Ishikawa (cell line): ENCODE measurements around the gene CNOT1.

Source experiments
- CEBPB ChIP-seq: IDR thresholded peaks from 2 replicates; pipeline ENCODE4 v1.6.1; 2012
- CREB1 ChIP-seq: IDR thresholded peaks from 2 replicates; pipeline ENCODE4 v1.6.1; 2012; ENCODE audit warnings: low read depth
- EGR1 ChIP-seq: IDR thresholded peaks from 2 replicates; pipeline ENCODE4 v1.6.1; 2012
- EP300 ChIP-seq: IDR thresholded peaks from 2 replicates; pipeline ENCODE4 v1.6.1; 2012; ENCODE audit warnings: borderline replicate concordance
- FOXM1 ChIP-seq: IDR thresholded peaks from 2 replicates; pipeline ENCODE4 v1.6.1; 2012; ENCODE audit warnings: low read depth, borderline replicate concordance
- NFIC ChIP-seq: IDR thresholded peaks from 2 replicates; pipeline ENCODE4 v1.6.1; 2012
- RAD21 ChIP-seq: IDR thresholded peaks from 2 replicates; pipeline ENCODE4 v1.6.1; 2012; ENCODE audit warnings: low read depth
- TAF1 ChIP-seq: IDR thresholded peaks from 2 replicates; pipeline ENCODE4 v1.6.1; 2012; ENCODE audit warnings: low read depth, mild to moderate bottlenecking
- TCF12 ChIP-seq: IDR thresholded peaks from 2 replicates; pipeline ENCODE4 v1.6.1; 2012; ENCODE audit warnings: low read depth
- TEAD4 ChIP-seq: IDR thresholded peaks from 2 replicates; pipeline ENCODE4 v1.6.1; 2012
- YY1 ChIP-seq: IDR thresholded peaks from 2 replicates; pipeline ENCODE4 v1.6.1; 2012; ENCODE audit warnings: low read depth
- ZBTB7A ChIP-seq: IDR thresholded peaks from 2 replicates; pipeline ENCODE4 v1.6.1; 2012; ENCODE audit warnings: low read depth
- TF ChIP-seq, protein P1 (sequence below): IDR thresholded peaks from 2 replicates; pipeline ENCODE4 v1.6.1; 2012
- TF ChIP-seq, protein P2 (sequence below): IDR thresholded peaks from 2 replicates; pipeline ENCODE4 v1.6.1; 2012
- TF ChIP-seq, protein P3 (sequence below): IDR thresholded peaks from 2 replicates; pipeline ENCODE4 v1.6.1; 2012; ENCODE audit warnings: low read depth, mild to moderate bottlenecking

The CNOT1 gene

DNA sequence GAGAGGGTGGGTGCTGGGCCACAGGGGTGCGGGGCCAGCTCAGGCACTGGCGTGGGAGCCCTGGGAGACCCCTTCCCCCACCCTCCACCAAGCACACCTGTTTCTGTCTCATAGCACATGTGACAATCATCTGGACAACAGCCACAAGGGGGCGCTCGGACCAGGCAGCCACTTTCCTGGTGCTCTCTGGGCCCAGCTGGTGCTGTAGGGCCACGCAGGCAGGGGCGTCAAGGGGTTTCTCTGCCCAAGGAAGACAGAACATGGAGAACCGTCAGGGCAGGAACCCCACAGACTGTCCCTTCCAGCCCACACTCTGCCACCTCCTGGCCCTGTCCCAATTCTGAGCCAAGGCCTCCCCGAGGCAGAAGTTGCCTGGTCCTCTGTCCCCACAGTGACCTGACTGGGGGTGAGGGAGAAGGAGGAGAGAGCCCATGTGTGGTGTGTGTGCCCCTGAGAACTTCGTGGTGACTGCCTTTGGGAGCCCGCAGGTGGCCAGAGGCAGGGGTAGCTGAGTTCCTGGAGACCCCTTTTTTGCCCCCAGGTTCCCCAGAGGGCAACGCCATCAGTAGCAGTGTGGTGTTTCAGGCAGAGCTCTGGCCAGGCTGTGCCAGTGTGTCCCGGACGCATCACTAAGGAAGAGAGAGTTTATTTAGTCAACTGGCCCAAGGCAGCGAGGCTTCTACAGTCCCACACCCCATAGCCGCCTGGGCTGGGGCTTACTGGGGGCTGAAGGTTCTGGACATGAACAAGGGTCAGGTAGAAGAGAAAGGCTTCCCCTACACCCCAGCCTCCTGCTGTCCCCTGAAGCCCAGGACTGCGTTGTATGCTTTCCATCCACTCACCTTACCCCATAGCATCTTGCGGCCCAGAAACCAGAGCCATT, 117.5 kb downstream of the CNOT1 start:
- TF ChIP-seq FOXM1 (no peak), TCF12 (no peak), RAD21 (peak; percentile 53; the same call in 1 of the 2 replicates), CREB1 (no peak), CEBPB (no peak), TEAD4 (no peak)
- TF ChIP-seq, protein P1, sequence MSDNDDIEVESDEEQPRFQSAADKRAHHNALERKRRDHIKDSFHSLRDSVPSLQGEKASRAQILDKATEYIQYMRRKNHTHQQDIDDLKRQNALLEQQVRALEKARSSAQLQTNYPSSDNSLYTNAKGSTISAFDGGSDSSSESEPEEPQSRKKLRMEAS, result no peak; the same call in 1 of the 2 replicates
- TF ChIP-seq, protein P2, sequence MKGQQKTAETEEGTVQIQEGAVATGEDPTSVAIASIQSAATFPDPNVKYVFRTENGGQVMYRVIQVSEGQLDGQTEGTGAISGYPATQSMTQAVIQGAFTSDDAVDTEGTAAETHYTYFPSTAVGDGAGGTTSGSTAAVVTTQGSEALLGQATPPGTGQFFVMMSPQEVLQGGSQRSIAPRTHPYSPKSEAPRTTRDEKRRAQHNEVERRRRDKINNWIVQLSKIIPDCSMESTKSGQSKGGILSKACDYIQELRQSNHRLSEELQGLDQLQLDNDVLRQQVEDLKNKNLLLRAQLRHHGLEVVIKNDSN, result peak; percentile 60
- TF ChIP-seq, protein P3, sequence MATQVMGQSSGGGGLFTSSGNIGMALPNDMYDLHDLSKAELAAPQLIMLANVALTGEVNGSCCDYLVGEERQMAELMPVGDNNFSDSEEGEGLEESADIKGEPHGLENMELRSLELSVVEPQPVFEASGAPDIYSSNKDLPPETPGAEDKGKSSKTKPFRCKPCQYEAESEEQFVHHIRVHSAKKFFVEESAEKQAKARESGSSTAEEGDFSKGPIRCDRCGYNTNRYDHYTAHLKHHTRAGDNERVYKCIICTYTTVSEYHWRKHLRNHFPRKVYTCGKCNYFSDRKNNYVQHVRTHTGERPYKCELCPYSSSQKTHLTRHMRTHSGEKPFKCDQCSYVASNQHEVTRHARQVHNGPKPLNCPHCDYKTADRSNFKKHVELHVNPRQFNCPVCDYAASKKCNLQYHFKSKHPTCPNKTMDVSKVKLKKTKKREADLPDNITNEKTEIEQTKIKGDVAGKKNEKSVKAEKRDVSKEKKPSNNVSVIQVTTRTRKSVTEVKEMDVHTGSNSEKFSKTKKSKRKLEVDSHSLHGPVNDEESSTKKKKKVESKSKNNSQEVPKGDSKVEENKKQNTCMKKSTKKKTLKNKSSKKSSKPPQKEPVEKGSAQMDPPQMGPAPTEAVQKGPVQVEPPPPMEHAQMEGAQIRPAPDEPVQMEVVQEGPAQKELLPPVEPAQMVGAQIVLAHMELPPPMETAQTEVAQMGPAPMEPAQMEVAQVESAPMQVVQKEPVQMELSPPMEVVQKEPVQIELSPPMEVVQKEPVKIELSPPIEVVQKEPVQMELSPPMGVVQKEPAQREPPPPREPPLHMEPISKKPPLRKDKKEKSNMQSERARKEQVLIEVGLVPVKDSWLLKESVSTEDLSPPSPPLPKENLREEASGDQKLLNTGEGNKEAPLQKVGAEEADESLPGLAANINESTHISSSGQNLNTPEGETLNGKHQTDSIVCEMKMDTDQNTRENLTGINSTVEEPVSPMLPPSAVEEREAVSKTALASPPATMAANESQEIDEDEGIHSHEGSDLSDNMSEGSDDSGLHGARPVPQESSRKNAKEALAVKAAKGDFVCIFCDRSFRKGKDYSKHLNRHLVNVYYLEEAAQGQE, result no peak

DNA sequence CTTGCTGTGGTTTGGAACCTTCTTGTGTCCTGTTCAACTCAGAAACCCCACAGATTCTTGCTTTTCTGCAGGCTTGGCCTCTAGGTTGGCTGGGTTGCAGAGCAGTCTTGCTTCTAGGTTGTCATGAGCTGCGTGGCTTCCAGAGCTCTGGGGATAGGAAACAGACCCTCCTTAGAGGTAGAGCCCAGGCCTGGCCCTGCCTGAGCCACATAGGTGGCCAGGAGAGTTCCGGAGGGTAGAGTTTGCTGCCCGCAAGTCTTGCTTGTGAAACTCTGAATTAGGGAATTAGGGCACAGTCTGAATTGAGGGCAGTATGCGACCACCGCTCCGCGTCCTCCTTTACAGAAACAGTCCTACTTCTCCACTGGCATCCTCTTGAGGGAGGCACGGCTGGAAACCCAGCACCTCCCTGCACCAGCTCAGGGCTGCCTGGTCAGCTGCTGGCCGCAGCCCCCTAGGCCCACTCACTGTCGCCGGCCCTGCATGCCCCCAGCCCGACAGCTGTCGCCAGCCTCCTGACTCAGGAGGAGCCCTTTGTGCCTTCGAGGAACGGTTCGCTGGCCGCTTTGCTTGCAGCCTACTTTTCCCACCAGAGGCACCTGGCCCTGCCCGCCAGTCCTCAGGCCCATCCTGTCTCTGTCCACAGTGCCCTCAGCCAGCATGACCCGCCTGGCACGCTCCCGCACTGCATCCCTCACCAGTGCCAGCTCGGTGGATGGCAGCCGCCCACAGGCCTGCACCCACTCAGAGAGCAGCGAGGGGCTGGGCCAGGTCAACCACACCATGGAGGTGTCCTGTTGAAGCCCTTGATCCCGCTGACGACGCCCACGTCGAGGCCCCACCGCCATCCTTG, 118.6 kb downstream of the CNOT1 start:
- no peak for TF ChIP-seq YY1
- TF ChIP-seq RAD21, result no peak
- TF ChIP-seq FOXM1, result no peak
- no peak for TF ChIP-seq ZBTB7A
- no peak for TF ChIP-seq EGR1
- no peak for TF ChIP-seq TAF1

DNA sequence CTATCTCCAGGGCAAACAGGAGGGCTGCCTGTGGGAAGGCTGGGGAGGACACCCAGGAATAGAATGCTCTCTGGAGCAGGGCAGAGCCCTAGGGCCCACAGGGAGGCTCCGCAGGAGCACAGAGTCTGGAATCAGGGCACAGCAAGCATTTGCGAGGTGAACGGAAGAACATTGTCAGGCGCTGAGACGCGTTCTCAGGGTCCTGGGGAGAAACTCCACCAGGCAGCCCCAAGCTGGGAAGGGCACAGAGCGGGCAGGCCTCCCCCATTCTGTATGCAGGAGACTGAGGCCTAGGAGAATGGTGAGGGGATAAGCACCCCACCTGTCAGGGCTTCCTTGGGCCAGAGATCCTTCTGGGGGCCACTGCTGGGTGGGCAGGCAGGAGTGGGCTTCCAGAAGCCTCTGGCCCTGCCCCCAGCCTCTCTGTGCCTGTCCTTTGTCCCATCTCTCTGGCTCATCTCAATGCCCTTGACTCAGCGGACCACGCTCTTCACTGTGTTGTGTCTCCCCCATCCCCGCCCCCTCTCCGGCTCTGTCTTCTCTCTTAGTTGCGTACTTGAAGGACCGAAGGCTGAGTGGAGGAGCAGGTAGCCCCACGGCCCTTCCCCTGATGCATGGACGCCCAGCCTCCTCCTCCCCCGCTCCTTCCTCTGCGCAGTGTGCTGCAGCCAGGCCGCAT, 119.4 kb downstream of the CNOT1 start:
- TF ChIP-seq TCF12 (no peak), YY1 (no peak), CEBPB (no peak), ZBTB7A (no peak), NFIC (no peak)

DNA sequence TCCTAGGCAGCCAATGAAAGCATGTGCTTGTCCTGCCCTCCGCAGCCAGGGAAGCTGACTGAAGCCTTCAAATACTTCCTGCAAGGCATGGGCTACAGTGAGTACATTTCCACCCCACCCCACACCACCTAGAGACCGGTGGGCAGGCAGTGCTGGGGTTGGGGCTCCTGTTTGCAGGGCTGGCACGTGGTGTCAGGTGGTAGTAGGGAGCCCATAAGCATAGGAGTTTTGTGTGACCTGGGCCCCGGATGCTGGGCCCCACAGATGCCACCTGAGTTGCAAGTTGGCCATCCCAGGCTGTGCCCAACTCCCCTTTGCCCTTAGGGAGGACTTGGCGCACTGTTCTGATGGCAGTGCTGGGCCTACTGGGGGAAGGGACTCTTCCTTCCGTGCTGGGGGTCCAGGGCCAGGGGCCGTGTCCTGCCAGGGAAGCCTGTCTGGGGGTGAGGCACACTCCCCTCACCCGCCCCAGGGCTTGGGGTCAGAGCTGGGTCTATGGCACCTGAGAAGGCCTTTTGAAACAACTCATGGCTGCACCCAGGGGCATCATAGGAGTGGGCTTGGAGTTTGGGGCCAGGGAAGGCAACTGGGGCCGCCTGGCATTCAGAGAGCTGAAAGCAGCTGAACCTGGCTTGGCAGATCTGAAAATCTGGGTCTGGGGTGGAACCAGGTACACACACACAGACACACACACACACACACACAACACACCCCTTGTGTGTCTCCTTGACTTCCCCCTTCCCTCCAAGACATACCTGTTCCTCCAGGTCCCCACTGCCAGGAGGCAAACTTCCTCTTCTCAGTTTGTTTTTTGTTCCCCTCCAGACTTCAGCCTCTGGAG, 120.2 kb downstream of the CNOT1 start:
- TF ChIP-seq EGR1, result no peak
- TF ChIP-seq, protein P3, result no peak
- TF ChIP-seq RAD21, result no peak
- TF ChIP-seq ZBTB7A, result no peak
- TF ChIP-seq EP300, result no peak
- no peak for TF ChIP-seq CREB1
- TF ChIP-seq CEBPB, result no peak
- TF ChIP-seq TEAD4, result no peak
- TF ChIP-seq YY1, result no peak
- TF ChIP-seq TCF12, result no peak
- TF ChIP-seq TAF1, result no peak
- no peak for TF ChIP-seq FOXM1
- TF ChIP-seq, protein P1, result no peak
- no peak for TF ChIP-seq NFIC

DNA sequence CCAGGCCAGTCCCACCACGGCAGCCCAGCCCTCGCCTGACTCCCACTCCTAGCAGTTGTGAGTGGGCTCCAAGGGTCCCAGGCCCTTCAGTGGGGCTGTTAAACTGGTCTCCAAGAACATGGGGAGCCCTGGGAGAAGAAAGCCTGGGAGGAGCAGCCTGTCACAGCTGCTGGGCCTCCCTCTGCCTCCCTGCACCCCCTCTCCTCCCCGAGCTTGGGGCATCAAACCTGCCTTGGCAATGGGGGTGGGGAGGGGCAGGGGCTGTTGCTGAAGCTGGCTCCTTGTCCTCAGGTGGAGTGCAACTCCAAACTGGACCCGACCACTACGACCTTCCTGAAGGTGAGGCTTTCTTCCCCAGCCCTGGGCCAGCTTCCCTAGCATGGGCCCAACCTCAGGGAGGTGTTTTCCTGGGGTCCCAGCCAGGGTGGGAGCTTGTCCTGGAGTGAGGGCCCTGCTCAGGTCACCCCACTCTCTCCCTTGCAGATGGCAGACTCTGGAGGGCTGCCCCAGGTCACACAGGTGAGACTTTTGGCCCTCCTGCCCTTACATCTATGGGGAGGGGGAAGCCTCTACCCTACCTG, 120.9 kb downstream of the CNOT1 start:
- TF ChIP-seq YY1 (no peak), TAF1 (no peak), EGR1 (no peak), TEAD4 (no peak), ZBTB7A (no peak), EP300 (no peak), NFIC (no peak), TCF12 (no peak), CEBPB (no peak)
- TF ChIP-seq, protein P2, result no peak
- TF ChIP-seq, protein P3, result no peak
- TF ChIP-seq, protein P1, result no peak
